NCI-H748 (cell line): Measurements from ENCODE around the gene FAM13A.

Experiments used
- DNase-seq: peaks from one replicate; lab custom pipeline; 2025; ENCODE audit not compliant: unreplicated experiment; lab: John Stamatoyannopoulos, UW

The FAM13A gene

GRCh38 chr4:88729146-88729760 is 327.7 kb downstream of the FAM13A start:
- no peak for DNase-seq

- no peak for DNase-seq
Observed at GRCh38 chr4:88728146-88728545, 328.8 kb downstream of the FAM13A start.

GRCh38 chr4:88725986-88726385 is 331.0 kb downstream of the FAM13A start:
- DNase-seq = no peak

- no peak for DNase-seq
Observed at GRCh38 chr4:88725143-88725542, 331.8 kb downstream of the FAM13A start.

- DNase-seq = no peak
Observed at GRCh38 chr4:88724406-88724805, 332.6 kb downstream of the FAM13A start.

- DNase-seq = no peak
Observed at GRCh38 chr4:88722828-88723227, 334.2 kb downstream of the FAM13A start.

- no peak for DNase-seq
Observed at GRCh38 chr4:88722276-88722780, 334.7 kb downstream of the FAM13A start.

GRCh38 chr4:88720451-88721428 is 336.2 kb downstream of the FAM13A start:
- DNase-seq = no peak

- DNase-seq = no peak
Observed at GRCh38 chr4:88719381-88719780, 337.6 kb downstream of the FAM13A start.

- no peak for DNase-seq
Observed at GRCh38 chr4:88718098-88718497, 338.9 kb downstream of the FAM13A start.

- no peak for DNase-seq
Observed at GRCh38 chr4:88713782-88714181, 343.2 kb downstream of the FAM13A start.

- DNase-seq = no peak
Observed at GRCh38 chr4:88709989-88710388, 347.0 kb downstream of the FAM13A start.

GRCh38 chr4:88706574-88706973 is 350.4 kb downstream of the FAM13A start:
- peak; percentile 24 for DNase-seq

- no peak for DNase-seq
Observed at GRCh38 chr4:88705805-88706492, 351.0 kb downstream of the FAM13A start.

- no peak for DNase-seq
Observed at GRCh38 chr4:88705223-88705622, 351.8 kb downstream of the FAM13A start.

GRCh38 chr4:88702782-88703181 is 354.2 kb downstream of the FAM13A start:
- DNase-seq = no peak

GRCh38 chr4:88698519-88698918 is 358.5 kb downstream of the FAM13A start:
- DNase-seq = no peak

GRCh38 chr4:88697588-88698329 is 359.2 kb downstream of the FAM13A start, which contains the start of gene NAP1L5:
Gene NAP1L5 (minus strand): TSS chr4:88697829. CDS start chr4:88697754, 75 bp downstream.
- peak; percentile 60 for DNase-seq

GRCh38 chr4:88697141-88697540 is 359.8 kb downstream of the FAM13A start:
- no peak for DNase-seq

GRCh38 chr4:88696630-88697029 is 360.4 kb downstream of the FAM13A start:
- no peak for DNase-seq

- no peak for DNase-seq
Observed at GRCh38 chr4:88693792-88694191, 363.2 kb downstream of the FAM13A start.
